Measurements from ENCODE around the gene KRTAP21-2.
"Not testable (repeated sequence)": the region's sequence is repeated elsewhere in the genome, so short reads cannot be mapped to it uniquely, and the experiment has no call there.

Gene KRTAP21-2

DNA sequence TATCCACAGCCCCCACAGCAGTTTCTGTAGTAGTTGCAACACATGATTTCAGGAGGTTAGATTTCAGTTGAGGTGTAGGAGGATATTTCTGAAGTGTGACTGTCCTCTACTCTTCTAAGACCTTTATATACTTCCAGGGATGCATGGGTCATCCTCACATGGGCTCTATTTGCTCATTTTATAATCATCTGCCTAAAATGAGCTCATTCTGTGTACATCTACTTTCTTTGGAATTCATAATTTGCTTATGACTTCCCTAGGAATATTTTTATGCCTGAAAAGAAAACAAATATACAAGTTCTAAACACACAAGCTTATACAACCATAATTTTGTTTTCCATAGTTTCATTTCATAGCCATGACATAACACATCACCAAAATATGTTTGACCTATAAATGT is at the start of gene KRTAP21-2:
TSS of gene KRTAP21-2 (minus strand) at position 101 of the 400 bp plus-strand sequence. CDS start at position 44, 57 bp downstream.
- Histone ChIP-seq H3K4me3 (ENCODE audit: low read length) (no peak within 1 kb of the TSS), H3K36me3 (ENCODE audit: control insufficient read depth, insufficient read depth, low read length) (no peaks in the 10 kb centered on the region), H3K27ac (ENCODE audit: low read depth, low read length) (no peak within 1 kb of the TSS), H3K9ac (ENCODE audit: low read length) (no peak within 1 kb of the TSS), H3K4me1 (ENCODE audit: control insufficient read depth, insufficient read depth, low read length) (no peaks in the 10 kb centered on the region), H3K27me3 (ENCODE audit: control insufficient read depth, insufficient read depth, low read length) (no peaks in the 10 kb centered on the region)

DNA sequence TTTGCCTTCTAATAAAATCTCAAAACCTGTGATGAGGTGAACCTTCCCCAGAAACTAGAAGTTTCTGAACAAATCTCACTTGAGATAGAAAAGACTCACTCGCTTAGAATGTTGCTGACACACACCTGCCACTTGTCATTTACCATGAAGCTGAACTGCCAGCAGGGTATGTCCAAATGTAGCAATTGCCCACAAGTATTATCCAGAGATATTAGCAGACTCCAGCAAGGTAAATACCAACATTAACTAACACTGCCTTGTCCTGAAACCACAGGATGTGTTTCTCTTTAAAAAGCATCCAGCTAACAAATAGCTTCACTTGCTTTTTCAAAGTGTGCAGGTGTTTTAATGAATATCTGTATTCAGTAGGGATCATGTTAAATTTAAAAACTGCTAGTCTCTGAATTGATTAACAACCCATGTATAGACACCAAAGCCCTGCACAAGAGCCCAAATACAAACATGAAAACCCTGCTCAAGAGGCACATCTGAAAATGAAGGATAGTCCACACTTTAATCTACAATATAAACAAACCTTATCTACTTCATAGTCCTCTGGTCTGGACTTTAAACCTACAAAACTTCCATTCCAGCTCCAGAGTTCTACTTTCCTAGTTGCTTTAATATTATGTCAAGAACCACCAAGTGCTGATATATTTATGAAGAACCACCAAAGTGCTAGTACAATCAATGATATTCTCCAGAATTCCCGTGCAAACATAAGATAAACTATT is 46.7 kb upstream of the KRTAP21-2 start:
- H3K27me3 ChIP-seq (ENCODE audit: control insufficient read depth, insufficient read depth, low read length): no peaks in the 10 kb centered on the region
- no peaks in the 10 kb centered on the region for H3K4me1 ChIP-seq (ENCODE audit: control insufficient read depth, insufficient read depth, low read length)
- no peak overlapping the region for H3K9ac ChIP-seq (ENCODE audit: low read length)
- no peak overlapping the region for H3K4me3 ChIP-seq (ENCODE audit: low read length)
- no peaks in the 10 kb centered on the region for H3K36me3 ChIP-seq (ENCODE audit: control insufficient read depth, insufficient read depth, low read length)
- no peak overlapping the region for H3K27ac ChIP-seq (ENCODE audit: low read depth, low read length)

DNA sequence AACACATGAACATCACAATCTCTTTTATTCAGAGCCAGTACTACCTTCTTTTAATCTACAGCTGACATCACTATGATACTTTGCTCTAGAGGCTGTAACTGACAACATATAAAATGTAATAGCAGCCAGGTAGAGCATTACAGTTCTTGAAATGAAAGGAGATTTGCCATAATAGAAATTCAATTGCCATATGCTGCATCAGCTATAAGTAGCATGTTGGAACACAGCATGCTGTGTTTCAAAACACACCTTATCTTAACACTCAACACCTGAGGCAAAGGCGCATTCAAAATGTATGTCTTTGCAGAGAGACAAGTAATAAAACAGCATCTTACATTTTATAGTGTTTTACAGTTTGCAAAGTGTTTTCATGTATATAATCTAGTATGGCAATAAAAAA is 32.2 kb upstream of the KRTAP21-2 start:
- no peaks in the 10 kb centered on the region for H3K36me3 ChIP-seq (ENCODE audit: control insufficient read depth, insufficient read depth, low read length)
- H3K4me3 ChIP-seq (ENCODE audit: low read length): no peak overlapping the region
- H3K9ac ChIP-seq (ENCODE audit: low read length): no peak overlapping the region
- H3K4me1 ChIP-seq (ENCODE audit: control insufficient read depth, insufficient read depth, low read length): no peaks in the 10 kb centered on the region
- no peaks in the 10 kb centered on the region for H3K27me3 ChIP-seq (ENCODE audit: control insufficient read depth, insufficient read depth, low read length)
- H3K27ac ChIP-seq (ENCODE audit: low read depth, low read length): no peak overlapping the region

DNA sequence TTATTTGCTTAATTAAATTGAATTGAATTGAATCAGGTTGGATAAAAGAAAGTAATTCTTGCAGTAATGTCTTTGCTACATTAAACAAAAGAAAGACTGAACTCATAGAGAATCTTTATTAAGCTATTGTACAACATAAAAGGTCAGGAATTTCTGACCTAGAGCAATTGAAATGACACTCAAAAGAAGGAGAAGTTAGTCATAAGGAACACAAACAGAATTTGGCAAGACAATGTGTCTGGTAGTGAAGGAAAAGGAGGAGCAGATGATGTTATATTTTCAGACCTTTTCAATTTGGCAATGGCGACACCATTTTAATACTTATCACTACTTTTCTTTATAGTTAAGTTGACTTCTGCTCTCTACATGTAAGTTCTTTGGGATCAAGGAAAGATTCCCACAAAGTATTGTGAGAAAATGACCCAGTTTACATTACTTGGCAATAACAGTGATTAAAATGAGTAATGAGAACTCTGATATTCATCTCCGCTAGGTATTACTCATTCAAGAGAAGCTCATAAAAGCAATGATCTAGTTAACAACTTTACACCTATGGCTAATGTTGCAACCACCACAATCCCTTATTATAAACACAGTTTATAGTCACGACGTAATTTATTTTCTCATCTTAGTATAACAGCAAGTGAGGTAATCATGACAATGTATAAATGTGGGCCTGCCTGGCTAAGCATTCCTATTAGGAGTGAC is 22.8 kb upstream of the KRTAP21-2 start:
- H3K9ac ChIP-seq (ENCODE audit: low read length): no peak overlapping the region
- no peak overlapping the region for H3K27ac ChIP-seq (ENCODE audit: low read depth, low read length)
- no peaks in the 10 kb centered on the region for H3K27me3 ChIP-seq (ENCODE audit: control insufficient read depth, insufficient read depth, low read length)
- H3K4me3 ChIP-seq (ENCODE audit: low read length): no peak overlapping the region
- H3K36me3 ChIP-seq (ENCODE audit: control insufficient read depth, insufficient read depth, low read length): no peaks in the 10 kb centered on the region
- no peaks in the 10 kb centered on the region for H3K4me1 ChIP-seq (ENCODE audit: control insufficient read depth, insufficient read depth, low read length)

DNA sequence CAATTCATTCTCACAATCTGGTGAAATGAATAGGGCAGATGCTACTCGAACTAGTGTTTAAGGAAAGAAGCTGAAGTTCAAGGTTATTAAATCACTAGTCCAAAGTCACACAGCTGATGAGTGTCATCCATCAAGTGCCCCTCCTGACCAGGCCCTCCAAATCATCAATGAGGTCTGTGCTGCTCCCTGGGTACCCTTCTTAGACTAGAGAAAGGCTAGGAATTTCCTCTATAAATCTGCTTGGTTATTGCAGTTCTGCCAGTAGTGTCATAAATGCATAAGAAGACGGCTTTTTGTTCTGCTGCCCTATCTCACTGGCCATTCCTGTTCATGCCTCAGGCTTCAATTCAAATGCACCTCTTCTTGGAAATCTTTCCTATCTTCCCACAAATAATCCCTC is 13.7 kb upstream of the KRTAP21-2 start:
- H3K27ac ChIP-seq (ENCODE audit: low read depth, low read length): no peak overlapping the region
- H3K36me3 ChIP-seq (ENCODE audit: control insufficient read depth, insufficient read depth, low read length): no peaks in the 10 kb centered on the region
- no peak overlapping the region for H3K9ac ChIP-seq (ENCODE audit: low read length)
- no peak overlapping the region for H3K4me3 ChIP-seq (ENCODE audit: low read length)
- no peaks in the 10 kb centered on the region for H3K4me1 ChIP-seq (ENCODE audit: control insufficient read depth, insufficient read depth, low read length)
- no peaks in the 10 kb centered on the region for H3K27me3 ChIP-seq (ENCODE audit: control insufficient read depth, insufficient read depth, low read length)

DNA sequence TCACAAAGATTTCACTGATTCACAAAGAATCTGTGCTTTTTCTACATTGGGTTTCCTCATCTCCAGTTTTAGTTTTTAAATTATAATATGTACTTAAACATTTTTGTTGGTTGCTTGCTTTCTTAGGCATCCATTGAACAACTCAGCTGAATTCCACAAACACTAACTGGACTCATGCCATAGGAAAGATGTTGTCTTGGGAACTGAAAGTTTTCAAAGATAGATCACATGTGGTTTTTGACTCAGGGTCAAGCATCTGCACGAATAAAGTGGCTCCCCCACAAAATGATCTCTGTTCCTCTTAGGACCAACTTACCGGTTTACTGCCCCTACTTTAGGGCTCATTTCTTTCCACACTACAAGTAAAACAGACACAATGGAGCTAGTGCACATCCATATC is 11.2 kb upstream of the KRTAP21-2 start:
- H3K9ac ChIP-seq (ENCODE audit: low read length): no peak overlapping the region
- H3K4me3 ChIP-seq (ENCODE audit: low read length): no peak overlapping the region
- H3K27ac ChIP-seq (ENCODE audit: low read depth, low read length): no peak overlapping the region
- H3K4me1 ChIP-seq (ENCODE audit: control insufficient read depth, insufficient read depth, low read length): no peaks in the 10 kb centered on the region
- H3K27me3 ChIP-seq (ENCODE audit: control insufficient read depth, insufficient read depth, low read length): no peaks in the 10 kb centered on the region
- H3K36me3 ChIP-seq (ENCODE audit: control insufficient read depth, insufficient read depth, low read length): no peaks in the 10 kb centered on the region

DNA sequence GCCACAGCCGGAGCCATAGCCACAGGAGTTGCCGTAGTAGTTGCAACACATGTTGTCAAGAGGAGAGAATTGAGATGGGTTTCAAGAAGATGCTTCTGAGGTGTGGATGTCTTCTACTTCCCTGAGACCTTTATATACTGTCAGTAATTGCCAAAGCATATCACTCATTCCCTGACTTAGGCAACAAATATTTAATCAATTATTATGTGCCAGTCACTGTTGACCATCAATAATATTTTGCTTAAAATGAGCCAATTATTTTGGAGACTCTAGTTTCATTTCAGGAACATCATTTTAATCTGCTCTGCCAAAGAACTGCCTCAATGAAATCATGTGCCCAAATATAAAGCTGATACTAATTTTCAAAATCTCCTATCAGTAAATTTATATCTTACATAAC is 8.3 kb upstream of the KRTAP21-2 start, which contains the start of gene KRTAP21-1:
TSS of gene KRTAP21-1 (minus strand) at position 101 of the 400 bp plus-strand sequence. CDS start at position 51, 50 bp downstream.
- H3K4me3 ChIP-seq (ENCODE audit: low read length); H3K27ac ChIP-seq (ENCODE audit: low read depth, low read length); H3K36me3 ChIP-seq (ENCODE audit: control insufficient read depth, insufficient read depth, low read length); H3K4me1 ChIP-seq (ENCODE audit: control insufficient read depth, insufficient read depth, low read length); H3K9ac ChIP-seq (ENCODE audit: low read length); H3K27me3 ChIP-seq (ENCODE audit: control insufficient read depth, insufficient read depth, low read length): not testable (repeated sequence)

DNA sequence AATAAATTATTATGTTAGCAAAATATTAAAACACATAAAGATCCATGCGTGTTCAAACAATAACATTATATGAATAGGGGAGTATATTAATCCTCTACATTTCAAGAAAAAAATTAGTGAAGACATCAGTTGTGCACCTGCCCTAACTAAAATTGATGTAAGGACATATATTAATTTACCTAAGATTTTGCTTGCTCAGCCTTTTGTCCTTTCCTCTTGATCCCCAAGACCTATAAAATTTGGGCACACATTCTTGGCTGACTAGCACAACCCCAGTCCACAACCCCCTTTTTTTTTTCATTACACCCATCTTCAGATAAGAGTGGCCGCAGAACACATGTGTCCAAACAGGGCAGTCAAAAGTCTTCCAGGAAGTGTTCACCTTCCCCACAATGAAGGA is 6.6 kb downstream of the KRTAP21-2 start:
- no peak overlapping the region for H3K4me3 ChIP-seq (ENCODE audit: low read length)
- no peaks in the 10 kb centered on the region for H3K36me3 ChIP-seq (ENCODE audit: control insufficient read depth, insufficient read depth, low read length)
- H3K27me3 ChIP-seq (ENCODE audit: control insufficient read depth, insufficient read depth, low read length): no peaks in the 10 kb centered on the region
- H3K4me1 ChIP-seq (ENCODE audit: control insufficient read depth, insufficient read depth, low read length): no peaks in the 10 kb centered on the region
- H3K27ac ChIP-seq (ENCODE audit: low read depth, low read length): no peak overlapping the region
- H3K9ac ChIP-seq (ENCODE audit: low read length): no peak overlapping the region

DNA sequence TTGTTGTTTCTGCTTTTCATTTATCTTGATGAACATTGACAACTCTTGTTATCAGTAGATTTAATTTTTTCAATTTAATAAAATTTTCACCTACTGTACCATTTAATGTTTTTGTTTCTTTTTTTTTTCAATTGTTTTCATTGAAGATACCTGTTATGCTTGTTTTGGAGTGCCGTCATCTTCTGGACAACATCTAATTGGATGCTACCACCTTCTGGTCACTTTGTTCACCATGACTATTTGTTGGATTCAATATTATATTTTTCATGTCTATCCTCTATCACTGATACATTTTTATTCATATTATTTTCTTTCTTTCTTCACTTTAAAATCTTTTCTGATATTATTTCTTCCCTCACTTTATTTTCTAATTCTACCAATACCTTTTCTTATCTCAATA is 14.0 kb downstream of the KRTAP21-2 start:
- Histone ChIP-seq H3K4me1 (ENCODE audit: control insufficient read depth, insufficient read depth, low read length) (no peaks in the 10 kb centered on the region), H3K4me3 (ENCODE audit: low read length) (no peak overlapping the region), H3K27me3 (ENCODE audit: control insufficient read depth, insufficient read depth, low read length) (no peaks in the 10 kb centered on the region), H3K27ac (ENCODE audit: low read depth, low read length) (no peak overlapping the region), H3K9ac (ENCODE audit: low read length) (no peak overlapping the region), H3K36me3 (ENCODE audit: control insufficient read depth, insufficient read depth, low read length) (no peaks in the 10 kb centered on the region)

DNA sequence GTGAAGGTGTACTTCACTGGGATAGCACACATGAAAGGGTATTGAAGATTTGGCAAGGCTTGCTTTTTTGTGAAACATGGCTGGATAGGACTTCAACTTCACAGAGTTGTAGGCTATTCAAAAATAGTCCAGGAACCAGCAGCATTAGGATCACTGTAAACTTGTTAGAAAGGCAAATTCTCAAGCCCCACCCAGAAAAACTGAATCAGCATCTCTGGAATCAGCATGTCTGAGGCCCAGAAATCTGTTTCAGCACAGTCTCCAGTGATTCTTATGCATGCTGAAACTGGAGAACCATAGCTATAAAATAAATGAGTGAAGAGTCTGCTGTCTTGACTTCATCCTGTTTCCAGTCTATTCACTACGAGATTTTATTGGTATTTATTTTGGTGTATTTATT is 20.3 kb downstream of the KRTAP21-2 start:
- no peaks in the 10 kb centered on the region for H3K4me1 ChIP-seq (ENCODE audit: control insufficient read depth, insufficient read depth, low read length)
- H3K27ac ChIP-seq (ENCODE audit: low read depth, low read length): no peak overlapping the region
- no peak overlapping the region for H3K9ac ChIP-seq (ENCODE audit: low read length)

DNA sequence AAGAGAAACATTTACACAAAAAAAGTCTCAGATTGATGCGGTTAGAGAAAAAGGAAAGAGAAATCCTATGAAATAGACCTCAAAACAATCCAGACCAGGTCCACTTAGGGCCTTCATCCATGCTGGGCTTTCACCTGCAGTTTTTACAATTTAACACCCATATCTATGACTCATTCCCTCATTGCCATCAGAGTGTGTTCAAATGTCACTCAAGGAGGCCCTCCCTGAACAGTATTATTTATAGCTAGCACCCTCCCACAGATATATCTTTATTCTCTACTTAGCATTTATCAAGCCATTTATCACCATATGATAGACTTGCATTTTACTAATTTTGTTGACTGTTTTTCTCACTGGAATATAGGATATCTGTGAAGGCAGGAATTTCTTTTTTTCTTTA is 27.7 kb downstream of the KRTAP21-2 start:
- no peaks in the 10 kb centered on the region for H3K27me3 ChIP-seq (ENCODE audit: control insufficient read depth, insufficient read depth, low read length)
- H3K9ac ChIP-seq (ENCODE audit: low read length): no peak overlapping the region
- no peaks in the 10 kb centered on the region for H3K36me3 ChIP-seq (ENCODE audit: control insufficient read depth, insufficient read depth, low read length)
- H3K27ac ChIP-seq (ENCODE audit: low read depth, low read length): no peak overlapping the region
- H3K4me1 ChIP-seq (ENCODE audit: control insufficient read depth, insufficient read depth, low read length): no peaks in the 10 kb centered on the region
- no peak overlapping the region for H3K4me3 ChIP-seq (ENCODE audit: low read length)

More for the DNA sequence above, 20.3 kb downstream of the KRTAP21-2 start:
- Histone ChIP-seq H3K4me3 (ENCODE audit: low read length) (no peak overlapping the region), H3K27me3 (ENCODE audit: control insufficient read depth, insufficient read depth, low read length) (no peaks in the 10 kb centered on the region), H3K36me3 (ENCODE audit: control insufficient read depth, insufficient read depth, low read length) (no peaks in the 10 kb centered on the region)

DNA sequence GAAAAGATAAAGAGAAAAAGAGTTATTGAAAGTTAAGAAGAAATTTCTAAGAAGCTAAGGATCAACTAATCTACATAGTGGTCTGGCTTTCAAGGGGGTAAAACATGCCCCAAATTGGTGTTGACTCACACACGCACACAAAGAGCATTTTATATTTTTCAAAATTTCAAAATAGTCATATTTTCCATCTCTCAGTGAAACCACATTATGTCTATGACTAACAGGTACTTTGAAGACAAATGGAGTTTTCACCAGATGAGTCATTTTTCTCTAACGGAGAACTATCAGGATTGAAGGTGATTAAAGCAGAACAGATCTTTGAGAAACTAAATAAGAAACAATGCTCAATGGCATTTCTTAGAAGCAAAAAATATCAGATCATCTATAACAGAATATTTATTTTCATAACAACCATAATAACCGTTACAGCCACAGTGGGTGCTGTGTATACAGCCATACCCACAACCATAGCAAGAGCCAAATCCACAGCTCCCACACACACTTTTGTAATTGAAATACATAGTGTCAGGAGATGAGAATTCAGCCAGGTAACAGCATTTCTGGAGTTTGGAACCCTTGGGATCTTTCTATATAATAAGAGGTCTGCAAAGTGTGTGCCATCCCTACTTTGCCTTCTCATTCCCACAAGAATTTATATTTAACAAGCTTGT is 28.7 kb downstream of the KRTAP21-2 start, which contains the start of gene KRTAP21-3:
TSS of gene KRTAP21-3 (minus strand) at position 539 of the 671 bp plus-strand sequence. CDS start at position 521, 18 bp downstream.
- no peaks in the 10 kb centered on the region for H3K36me3 ChIP-seq (ENCODE audit: control insufficient read depth, insufficient read depth, low read length)
- H3K9ac ChIP-seq (ENCODE audit: low read length): no peak within 1 kb of the TSS
- no peak within 1 kb of the TSS for H3K4me3 ChIP-seq (ENCODE audit: low read length)
- H3K4me1 ChIP-seq (ENCODE audit: control insufficient read depth, insufficient read depth, low read length): no peaks in the 10 kb centered on the region
- H3K27me3 ChIP-seq (ENCODE audit: control insufficient read depth, insufficient read depth, low read length): no peaks in the 10 kb centered on the region
- no peak within 1 kb of the TSS for H3K27ac ChIP-seq (ENCODE audit: low read depth, low read length)
